Uterus (tissue), 2 donors: ENCODE measurements around the gene DGLUCY.

ENCODE experiments used
- POLR2A ChIP-seq, 2 donors: fragments of 450-650 bp; IDR thresholded peaks; one replicate each; pipeline ENCODE4 v1.6.1; 2016; ENCODE audit warnings: antibody characterized with exemption in 2 of 2, mild to moderate bottlenecking in 1 of 2, moderate library complexity in 1 of 2
- TF ChIP-seq, protein P1 (sequence below), 4 experiments: fragments of 200-600 bp in 2 of 4; fragments of 450-650 bp in 2 of 4; sonication (generic) in 2 of 4; IDR thresholded peaks; one replicate each; pipeline ENCODE4 v1.5.1; 2016 to 2019; ENCODE audit warnings: antibody characterized with exemption in 4 of 4, mild to moderate bottlenecking in 2 of 4, moderate library complexity in 1 of 4

DNA sequence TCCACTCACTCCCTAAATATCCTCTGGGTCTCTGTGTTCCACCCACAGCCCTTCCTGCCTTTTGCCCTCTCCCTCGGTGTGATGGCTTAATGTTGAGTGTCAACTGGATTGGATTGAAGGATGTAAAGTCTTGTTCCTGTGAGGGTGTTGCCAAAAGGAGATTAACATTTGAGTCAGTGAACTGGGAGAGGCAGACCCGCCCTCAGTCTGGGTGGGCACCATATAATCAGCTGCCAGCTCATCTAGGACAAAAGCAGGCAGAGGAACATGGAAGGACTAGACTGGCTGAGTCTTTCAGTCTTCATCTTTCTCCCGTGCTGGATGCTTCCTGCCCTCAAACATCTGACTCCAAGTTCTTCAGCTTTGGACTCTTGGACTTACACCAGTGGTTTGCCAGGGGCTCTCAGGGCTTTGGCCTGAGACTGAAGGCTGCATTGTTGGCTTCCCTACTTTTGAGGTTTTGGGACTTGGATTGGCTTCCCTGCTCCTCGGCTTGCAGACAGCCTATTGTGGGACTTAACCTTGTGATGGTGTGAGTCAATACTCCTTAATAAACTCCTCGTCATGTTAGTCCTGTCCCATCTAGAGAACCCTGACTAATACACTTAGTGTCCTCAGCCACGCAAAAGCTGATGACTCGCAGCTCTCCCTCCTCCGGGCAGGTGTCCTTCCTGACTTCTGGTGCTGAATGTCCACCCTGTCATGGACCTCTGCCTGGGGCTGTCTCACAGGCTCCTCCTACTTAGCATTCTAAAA lies 5.9 kb downstream of the DGLUCY start:
- TF ChIP-seq, protein P1, sequence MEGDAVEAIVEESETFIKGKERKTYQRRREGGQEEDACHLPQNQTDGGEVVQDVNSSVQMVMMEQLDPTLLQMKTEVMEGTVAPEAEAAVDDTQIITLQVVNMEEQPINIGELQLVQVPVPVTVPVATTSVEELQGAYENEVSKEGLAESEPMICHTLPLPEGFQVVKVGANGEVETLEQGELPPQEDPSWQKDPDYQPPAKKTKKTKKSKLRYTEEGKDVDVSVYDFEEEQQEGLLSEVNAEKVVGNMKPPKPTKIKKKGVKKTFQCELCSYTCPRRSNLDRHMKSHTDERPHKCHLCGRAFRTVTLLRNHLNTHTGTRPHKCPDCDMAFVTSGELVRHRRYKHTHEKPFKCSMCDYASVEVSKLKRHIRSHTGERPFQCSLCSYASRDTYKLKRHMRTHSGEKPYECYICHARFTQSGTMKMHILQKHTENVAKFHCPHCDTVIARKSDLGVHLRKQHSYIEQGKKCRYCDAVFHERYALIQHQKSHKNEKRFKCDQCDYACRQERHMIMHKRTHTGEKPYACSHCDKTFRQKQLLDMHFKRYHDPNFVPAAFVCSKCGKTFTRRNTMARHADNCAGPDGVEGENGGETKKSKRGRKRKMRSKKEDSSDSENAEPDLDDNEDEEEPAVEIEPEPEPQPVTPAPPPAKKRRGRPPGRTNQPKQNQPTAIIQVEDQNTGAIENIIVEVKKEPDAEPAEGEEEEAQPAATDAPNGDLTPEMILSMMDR (IDR thresholded peaks at IDR 0.05) = no peak
- TF ChIP-seq POLR2A (IDR thresholded peaks at IDR 0.05) = no peak
